GM11168 (cell line): Measurements from ENCODE around the gene AP3B2.
"Not testable (repeated sequence)": the region's sequence is repeated elsewhere in the genome, so short reads cannot be mapped to it uniquely, and the experiment has no call there.

ENCODE experiments used
- in situ Hi-C: fragments of 300-500 bp; cut with MboI; formaldehyde crosslinking; loops from one replicate; pipeline ENCODE4 v1.12.0; 2022; ENCODE audit warnings: low sequenced_read_pairs; ENCODE audit not compliant: unreplicated experiment

The AP3B2 gene

GRCh38 chr15:82653483-82654168 is 56.0 kb downstream of the AP3B2 start:
- in situ Hi-C loops, result no loop called here

GRCh38 chr15:82651708-82652107 is 58.0 kb downstream of the AP3B2 start:
- in situ Hi-C loops, result no loop called here

GRCh38 chr15:82650046-82650670 is 59.5 kb downstream of the AP3B2 start:
- in situ Hi-C loops, result no loop called here

DNA sequence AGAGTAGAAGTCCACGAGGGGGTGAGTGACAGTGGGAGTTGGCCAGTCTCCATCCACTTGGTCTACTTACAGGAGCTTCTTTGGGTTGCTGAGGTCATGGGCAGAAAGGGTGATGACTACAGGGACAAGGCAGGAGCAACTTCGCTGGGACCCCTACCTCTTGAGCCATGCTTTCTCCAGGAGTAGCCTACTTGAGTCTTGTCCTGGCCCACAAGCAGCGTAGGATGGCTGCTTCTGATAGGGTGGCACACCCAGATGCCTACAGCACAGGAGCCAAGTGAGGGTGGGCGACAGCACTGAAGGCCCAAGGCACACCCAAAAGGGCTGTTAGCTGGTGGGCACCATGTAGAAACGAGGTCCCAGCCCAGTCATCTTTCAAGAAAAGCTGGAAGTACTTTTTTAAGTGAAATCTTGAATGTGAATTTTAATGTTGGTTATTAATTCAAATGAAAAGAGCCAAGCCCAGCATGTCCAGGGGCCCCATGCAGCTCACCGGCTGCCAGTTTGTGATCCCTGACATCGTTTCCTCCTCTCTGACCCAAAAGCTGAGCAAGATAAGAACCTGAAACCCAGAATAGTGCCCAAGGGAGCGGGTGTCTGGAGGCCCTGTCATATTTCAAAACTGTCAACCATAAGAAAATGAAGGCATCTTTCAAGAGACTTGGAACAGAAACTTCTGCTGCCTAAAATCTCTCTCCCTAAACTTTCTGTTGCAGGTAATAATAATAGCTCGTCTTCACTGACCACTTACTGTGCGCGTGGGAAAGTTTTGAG is 60.3 kb downstream of the AP3B2 start:
- in situ Hi-C loops, result no loop called here

- in situ Hi-C loops, result no loop called here
Measured at GRCh38 chr15:82648257-82649103, 61.2 kb downstream of the AP3B2 start.

GRCh38 chr15:82647835-82648256 is 61.8 kb downstream of the AP3B2 start:
- in situ Hi-C loops, result no loop called here

DNA sequence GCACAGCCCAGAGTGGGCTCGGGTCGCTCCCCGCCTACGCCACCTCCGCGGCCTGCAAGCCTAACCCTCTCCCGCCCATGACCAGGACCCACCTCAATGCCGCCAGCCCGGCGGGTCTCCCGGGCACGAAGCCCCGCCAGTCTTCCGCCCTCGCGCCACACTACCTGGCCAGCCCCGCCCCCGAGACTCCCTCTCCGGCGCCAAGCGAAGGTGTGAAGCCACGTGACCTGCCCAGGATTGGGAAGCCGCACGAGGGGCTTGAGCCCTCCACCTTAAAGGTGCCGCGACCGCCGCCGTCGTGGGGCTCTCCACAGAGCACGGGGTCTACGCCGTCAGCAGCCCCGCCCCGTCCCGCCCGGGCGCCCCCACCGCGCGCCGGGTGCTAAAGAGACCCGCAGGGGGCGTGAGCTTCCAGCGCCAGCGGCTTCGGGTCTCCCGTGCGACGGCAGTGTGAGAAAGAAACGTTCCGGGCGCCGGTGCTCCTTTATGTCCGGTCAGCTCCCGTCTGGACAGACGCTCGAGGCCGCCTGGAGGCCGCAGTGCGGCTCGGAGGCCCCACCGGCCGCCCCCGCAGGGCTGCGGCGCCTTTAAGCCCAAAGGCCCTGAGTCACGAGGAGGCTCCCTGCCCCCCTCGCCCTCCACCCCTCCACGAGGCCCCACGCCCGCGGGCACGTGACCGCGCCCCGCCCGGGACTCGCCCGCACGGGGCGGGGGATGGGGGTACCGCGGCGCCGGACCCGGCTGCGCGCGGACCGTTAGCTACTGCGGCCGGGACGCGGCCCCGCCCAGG is 62.4 kb downstream of the AP3B2 start, which contains the start of gene CPEB1:
Gene CPEB1, minus strand, starts transcription at position 319 of the 790 bp plus-strand sequence. CDS start 18,904 bp downstream, outside the sequence.
- in situ Hi-C loops, result no loop called here

DNA sequence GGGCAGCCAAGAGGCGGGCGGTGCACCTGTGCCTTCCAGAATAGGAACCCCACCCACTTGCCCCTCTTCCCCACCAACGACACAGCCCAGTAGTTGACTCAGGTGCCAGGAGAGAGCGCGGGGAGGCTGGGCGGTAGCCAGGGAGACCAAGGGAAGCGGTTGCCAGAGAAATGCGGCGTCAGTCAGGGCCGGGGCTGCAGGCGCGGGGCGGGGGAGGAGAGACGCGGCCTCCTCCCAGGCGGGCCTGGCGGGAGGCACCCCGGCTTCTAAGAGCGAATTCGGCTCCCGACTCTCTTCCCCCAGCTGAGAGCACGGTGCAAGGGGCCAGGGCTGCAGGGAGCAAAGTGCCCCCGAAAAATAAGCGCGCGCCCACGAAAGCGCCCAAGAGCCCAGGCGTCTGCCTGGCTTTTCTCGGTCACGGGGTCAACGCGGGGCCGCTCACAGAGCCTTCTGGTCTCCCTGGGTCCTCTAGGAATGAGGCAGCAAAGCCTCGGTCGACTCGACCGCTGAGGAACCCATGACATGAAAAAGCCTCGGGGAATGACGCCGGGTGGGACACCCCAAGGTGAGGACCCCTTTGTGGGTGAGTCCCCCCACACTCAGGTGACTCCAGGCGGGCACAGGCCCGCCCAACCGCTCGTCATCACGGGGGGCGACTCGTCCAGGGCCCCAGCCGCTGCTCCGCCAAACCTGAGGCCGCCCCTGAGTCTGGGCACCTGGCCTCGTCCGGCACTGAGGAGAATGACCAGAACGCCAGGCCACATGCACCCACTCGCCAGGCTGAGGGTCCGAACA is 63.2 kb downstream of the AP3B2 start:
- in situ Hi-C loops, result no loop called here

DNA sequence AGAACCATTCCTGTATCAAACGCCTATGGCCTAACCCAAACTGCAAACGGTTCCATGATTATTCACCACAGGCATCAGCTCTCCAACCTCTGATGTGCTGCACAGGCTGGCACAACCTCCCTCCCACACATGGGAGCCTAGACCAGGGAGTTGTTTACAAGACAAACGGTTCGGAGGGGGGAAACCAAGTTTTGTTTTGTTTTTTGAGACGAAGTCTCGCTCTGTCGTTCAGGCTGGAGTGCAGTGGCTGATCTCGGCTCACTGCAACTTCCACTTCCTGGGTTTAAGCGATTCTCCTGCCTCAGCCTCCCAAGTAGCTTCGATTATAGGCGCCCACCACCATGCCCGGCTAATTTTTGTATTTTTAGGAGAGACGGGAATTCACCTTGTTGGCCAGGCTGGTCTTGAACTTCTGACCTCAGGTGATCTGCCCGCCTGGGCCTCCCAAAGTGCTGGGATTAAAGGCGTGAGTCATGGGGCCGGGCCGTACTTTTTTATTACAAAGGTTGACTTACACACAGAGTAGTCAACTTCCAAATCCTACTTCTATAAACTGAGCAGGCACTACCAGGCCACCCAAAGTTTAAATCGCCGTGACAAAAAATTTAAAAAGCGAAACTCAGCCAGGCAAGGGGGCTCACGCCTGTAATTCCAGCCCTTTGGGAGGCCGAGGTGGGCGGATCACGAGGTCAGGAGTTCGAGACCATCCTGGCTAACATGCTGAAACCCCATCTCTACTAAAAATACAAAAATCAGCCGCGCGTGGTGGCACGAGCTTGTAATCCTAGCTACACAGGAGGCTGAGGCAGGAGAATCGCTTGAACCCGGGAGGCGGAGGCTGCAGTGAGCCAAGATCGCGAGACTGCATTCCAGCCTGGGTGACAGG is 64.5 kb downstream of the AP3B2 start:
- in situ Hi-C loops, result not testable (repeated sequence)

GRCh38 chr15:82643992-82644391 is 65.7 kb downstream of the AP3B2 start:
- in situ Hi-C loops, result no loop called here

DNA sequence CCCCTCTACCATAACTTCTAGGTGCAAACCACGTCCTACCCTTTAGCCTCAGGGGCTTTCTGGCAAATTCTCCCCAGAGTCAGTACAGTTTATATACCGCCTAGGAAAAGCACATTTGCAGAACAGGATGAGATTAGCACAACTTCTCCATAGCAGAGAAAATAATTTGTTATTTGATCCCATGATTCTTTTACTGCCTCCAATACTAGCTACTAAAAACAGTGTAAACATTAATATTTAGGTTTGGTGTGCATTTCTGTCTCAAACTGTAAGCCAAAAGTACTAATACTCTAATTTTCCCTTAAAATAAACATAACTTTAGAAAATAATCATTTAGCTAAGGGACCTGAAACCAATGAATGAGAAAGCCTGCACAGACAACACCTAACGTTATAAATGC is 67.0 kb downstream of the AP3B2 start:
- in situ Hi-C loops, result no loop called here

DNA sequence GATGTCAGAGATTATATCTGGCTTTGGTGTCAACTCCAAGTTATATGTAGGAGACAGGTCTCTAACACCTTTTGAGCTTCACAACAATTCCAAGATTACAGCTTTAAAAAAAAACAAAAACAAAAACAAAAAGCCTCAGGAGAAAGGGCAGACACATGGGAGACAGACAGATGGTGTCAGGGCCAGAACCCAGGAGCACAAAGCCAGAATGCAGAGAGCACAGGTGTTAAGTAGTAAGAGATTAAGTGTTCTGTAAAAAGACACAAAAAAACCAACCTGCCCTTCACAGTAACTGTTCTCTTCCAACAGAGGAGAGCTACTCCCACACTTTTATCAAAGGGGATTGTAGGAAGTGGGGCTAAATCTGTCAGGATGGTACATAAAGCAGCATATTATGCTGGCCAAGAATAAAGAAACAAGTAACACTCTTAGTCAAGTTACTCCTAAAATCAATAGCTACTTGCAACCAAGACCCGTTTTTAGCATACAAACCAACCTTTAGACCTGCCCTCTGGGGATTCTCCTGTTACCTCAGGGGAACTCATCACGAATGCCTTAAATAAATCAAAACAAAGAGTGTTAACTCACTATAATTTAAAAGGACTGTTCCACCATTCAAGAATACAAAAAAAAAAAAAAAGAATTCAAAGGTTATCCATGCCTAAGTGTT is 68.4 kb downstream of the AP3B2 start:
- in situ Hi-C loops, result no loop called here

GRCh38 chr15:82640672-82641071 is 69.0 kb downstream of the AP3B2 start:
- in situ Hi-C loops, result no loop called here

GRCh38 chr15:82635798-82636197 is 73.9 kb downstream of the AP3B2 start:
- in situ Hi-C loops, result no loop called here

DNA sequence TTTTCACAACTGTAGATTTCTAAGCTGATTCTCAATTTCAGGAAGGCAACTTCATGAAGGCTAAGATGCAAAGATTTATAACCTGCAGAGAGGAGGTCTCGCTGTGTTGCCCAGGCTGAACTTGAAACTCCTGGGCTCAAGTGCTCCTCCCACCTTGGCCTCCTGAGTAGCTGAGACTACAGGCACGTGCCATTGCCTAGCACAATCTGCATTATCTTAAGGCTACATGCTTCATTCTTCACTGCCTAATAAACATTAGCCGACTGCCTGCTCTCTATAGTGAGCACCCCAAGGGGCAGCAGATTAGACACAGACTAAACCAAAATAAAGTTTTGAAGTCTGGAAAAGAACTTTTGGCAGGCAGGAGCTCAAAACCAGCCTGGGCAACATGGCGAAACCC is 79.6 kb downstream of the AP3B2 start:
- in situ Hi-C loops, result no loop called here

DNA sequence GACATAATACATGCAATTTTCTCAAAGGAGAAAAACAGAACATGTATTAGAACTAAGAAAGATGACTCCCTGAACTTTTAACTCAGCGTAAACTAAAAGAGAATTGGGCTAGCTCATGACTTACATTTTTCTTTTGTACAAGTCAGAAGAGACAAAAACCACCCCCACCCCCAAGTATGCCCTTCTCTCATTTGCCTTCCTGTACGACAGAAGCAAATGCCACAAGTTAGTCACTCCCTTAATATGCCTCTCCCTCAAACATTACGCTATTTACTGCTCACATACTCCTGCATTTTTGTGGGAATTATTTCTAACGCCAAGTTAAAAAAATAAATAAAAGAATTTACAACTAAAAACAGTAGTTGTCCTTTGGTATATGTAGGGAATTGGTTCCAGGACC is 84.5 kb downstream of the AP3B2 start:
- in situ Hi-C loops, result no loop called here

- in situ Hi-C loops, result no loop called here
Measured at GRCh38 chr15:82624438-82624837, 85.2 kb downstream of the AP3B2 start.
